HuH-7.5 (cell line): ENCODE measurements around the gene CYB5RL.
A peak's percentile ranks its signal among the peaks of the same experiment; 100 is the strongest.
"Not testable (repeated sequence)": the region's sequence is repeated elsewhere in the genome, so short reads cannot be mapped to it uniquely, and the experiment has no call there.

ENCODE experiments used
- DNase-seq: peaks from one replicate; pipeline ENCODE4 v3.0.0; 2011; ENCODE audit warnings: low spot score

Gene CYB5RL

GRCh38 chr1:54199765-54200518, at the start of gene CYB5RL, which contains the start of gene MRPL37:
Gene CYB5RL (minus strand): TSS chr1:54200030. CDS start chr1:54195616, 4,414 bp downstream.
Gene MRPL37 (plus strand): TSS chr1:54200167. CDS start chr1:54200244, 77 bp downstream.
- peak; percentile 94 for DNase-seq

GRCh38 chr1:54248966-54249365, 49.1 kb upstream of the CYB5RL start:
- DNase-seq, result no peak

- DNase-seq, result no peak
Measured at GRCh38 chr1:54247863-54248515, 48.2 kb upstream of the CYB5RL start.

- no peak for DNase-seq
Measured at GRCh38 chr1:54246116-54246721, 46.4 kb upstream of the CYB5RL start.

- no peak for DNase-seq
Measured at GRCh38 chr1:54245501-54245900, 45.7 kb upstream of the CYB5RL start.

- no peak for DNase-seq
Measured at GRCh38 chr1:54244655-54245054, 44.8 kb upstream of the CYB5RL start.

- no peak for DNase-seq
Measured at GRCh38 chr1:54243022-54243421, 43.2 kb upstream of the CYB5RL start.

GRCh38 chr1:54241364-54241763, 41.5 kb upstream of the CYB5RL start:
- DNase-seq, result no peak

GRCh38 chr1:54240741-54241335, 41.0 kb upstream of the CYB5RL start:
- no peak for DNase-seq

- DNase-seq, result no peak
Measured at GRCh38 chr1:54239631-54240031, 39.8 kb upstream of the CYB5RL start.

- no peak for DNase-seq
Measured at GRCh38 chr1:54239035-54239383, 39.2 kb upstream of the CYB5RL start.

GRCh38 chr1:54238353-54239034, 38.7 kb upstream of the CYB5RL start:
- no peak for DNase-seq

GRCh38 chr1:54237586-54237985, 37.8 kb upstream of the CYB5RL start:
- no peak for DNase-seq

- DNase-seq, result no peak
Measured at GRCh38 chr1:54234284-54234683, 34.5 kb upstream of the CYB5RL start.

- DNase-seq, result not testable (repeated sequence)
Measured at GRCh38 chr1:54233196-54233595, 33.4 kb upstream of the CYB5RL start.

- no peak for DNase-seq
Measured at GRCh38 chr1:54230507-54231339, 30.9 kb upstream of the CYB5RL start.

GRCh38 chr1:54229281-54229891, 29.6 kb upstream of the CYB5RL start:
- no peak for DNase-seq

GRCh38 chr1:54228638-54229079, 28.8 kb upstream of the CYB5RL start:
- no peak for DNase-seq

- no peak for DNase-seq
Measured at GRCh38 chr1:54227891-54228310, 28.1 kb upstream of the CYB5RL start.

GRCh38 chr1:54227091-54227602, 27.3 kb upstream of the CYB5RL start:
- DNase-seq, result no peak
